HepG2 (cell line): Measurements from ENCODE around the gene OPRL1. TPM values are rescaled to one million over a fixed set of nuclear protein-coding genes. Genes with fewer than 3 reads are reported as not detected.

Experiments used
- ARNTL ChIP-seq: sonication (generic); formaldehyde crosslinking; IDR thresholded peaks from 2 replicates; pipeline ENCODE4 v1.4.0; 2020; ENCODE audit warnings: mild to moderate bottlenecking, missing genetic modification reagents
- ATF7 ChIP-seq, 2 experiments: fragments of 450-650 bp in 1 of 2; sonication (generic) in 1 of 2; formaldehyde crosslinking in 1 of 2; IDR thresholded peaks; 2 replicates each; pipeline versions ENCODE4 v1.4.0 to v1.6.1; 2016 to 2020; ENCODE audit warnings: antibody characterized with exemption in 1 of 2, mild to moderate bottlenecking in 1 of 2, missing genetic modification reagents in 1 of 2
- CAMTA2 ChIP-seq: sonication (generic); formaldehyde crosslinking; IDR thresholded peaks from 2 replicates; pipeline ENCODE4 v1.4.0; 2020; ENCODE audit warnings: mild to moderate bottlenecking, missing genetic modification reagents, borderline replicate concordance
- KDM2A ChIP-seq: sonication (generic); formaldehyde crosslinking; IDR thresholded peaks from 2 replicates; pipeline ENCODE4 v1.4.0; 2020; ENCODE audit warnings: low read depth, missing genetic modification reagents, borderline replicate concordance
- NFE2L2 ChIP-seq: fragments of 150-350 bp; IDR thresholded peaks from 2 replicates; pipeline ENCODE4 v1.6.1; 2014; ENCODE audit warnings: low read length
- SIN3B ChIP-seq: fragments of 150-350 bp; IDR thresholded peaks from 2 replicates; pipeline ENCODE4 v1.6.1; 2014; ENCODE audit warnings: low read length
- SMC3 ChIP-seq: IDR thresholded peaks from 2 replicates; pipeline ENCODE4 v1.6.1; 2011; ENCODE audit warnings: low read length, improper control_type of control experiment
- TGIF2 ChIP-seq: IDR thresholded peaks from 2 replicates; pipeline ENCODE4 v1.6.1; 2016; ENCODE audit warnings: control low read depth, missing compliant biosample characterization
- TIGD3 ChIP-seq: sonication (generic); formaldehyde crosslinking; IDR thresholded peaks from 2 replicates; pipeline ENCODE4 v1.5.1; 2020; ENCODE audit warnings: mild to moderate bottlenecking, missing genetic modification reagents, borderline replicate concordance
- ZNF24 ChIP-seq: fragments of 450-650 bp; IDR thresholded peaks from 2 replicates; pipeline ENCODE4 v1.6.1; 2017; ENCODE audit warnings: antibody characterized with exemption, mild to moderate bottlenecking
- ZNF607 ChIP-seq: sonication (generic); formaldehyde crosslinking; IDR thresholded peaks from 2 replicates; pipeline ENCODE4 v1.5.1; 2020; ENCODE audit warnings: missing genetic modification reagents, mild to moderate bottlenecking, borderline replicate concordance
- ZSCAN20 ChIP-seq: sonication (generic); formaldehyde crosslinking; IDR thresholded peaks from 2 replicates; pipeline ENCODE4 v1.4.0; 2020; ENCODE audit warnings: missing genetic modification reagents, mild to moderate bottlenecking, borderline replicate concordance
- ZZZ3 ChIP-seq: sonication (generic); formaldehyde crosslinking; IDR thresholded peaks from 2 replicates; pipeline ENCODE4 v1.4.0; 2020; ENCODE audit warnings: missing genetic modification reagents, mild to moderate bottlenecking, borderline replicate concordance
- polyA plus RNA-seq, 8 experiments: library from polyadenylated mRNA; depleted of rRNA in 3 of 8; stranded (reverse) in 7 of 8; unstranded in 1 of 8; fragments of >200 nt; fragmentation: Illumina TruSeq in 4 of 8; extraction: Trizol in 4 of 8; gene quantifications; 2 replicates each; pipeline versions ENCODE4 v1.2.1 to v1.2.3, GENCODE V29; 2011 to 2016; ENCODE audit warnings: low read depth in 4 of 8, missing spikeins in 1 of 8, mixed read lengths in 1 of 8; ENCODE audit not compliant: insufficient read depth in 1 of 8
- total RNA-seq, 5 experiments: library from RNA; depleted of rRNA; stranded (reverse); fragments of >200 nt; fragmentation: Illumina TruSeq; extraction: Trizol; gene quantifications; 2 replicates each; pipeline ENCODE4 v1.2.3, GENCODE V29; 2016; ENCODE audit warnings: low read depth in 1 of 5
- TF ChIP-seq, protein P1 (sequence below): IDR thresholded peaks from 2 replicates; pipeline ENCODE4 v1.6.1; 2016; ENCODE audit warnings: missing compliant biosample characterization, missing genetic modification reagents, borderline replicate concordance
- TF ChIP-seq, protein P2 (sequence below): sonication (generic); formaldehyde crosslinking; IDR thresholded peaks from 2 replicates; pipeline ENCODE4 v1.5.0; 2020; ENCODE audit warnings: mild to moderate bottlenecking, missing genetic modification reagents, borderline replicate concordance
- TF ChIP-seq, protein P3 (sequence below): sonication (generic); formaldehyde crosslinking; IDR thresholded peaks from 2 replicates; pipeline ENCODE4 v1.4.0; 2020; ENCODE audit warnings: mild to moderate bottlenecking, missing genetic modification reagents

Gene OPRL1
- total and polyA plus RNA-seq, 2 of the 13 experiments (the other 11 are each of a cell fraction or from before 2014, with no cell fraction given), result 0.35 to 0.71 TPM

DNA sequence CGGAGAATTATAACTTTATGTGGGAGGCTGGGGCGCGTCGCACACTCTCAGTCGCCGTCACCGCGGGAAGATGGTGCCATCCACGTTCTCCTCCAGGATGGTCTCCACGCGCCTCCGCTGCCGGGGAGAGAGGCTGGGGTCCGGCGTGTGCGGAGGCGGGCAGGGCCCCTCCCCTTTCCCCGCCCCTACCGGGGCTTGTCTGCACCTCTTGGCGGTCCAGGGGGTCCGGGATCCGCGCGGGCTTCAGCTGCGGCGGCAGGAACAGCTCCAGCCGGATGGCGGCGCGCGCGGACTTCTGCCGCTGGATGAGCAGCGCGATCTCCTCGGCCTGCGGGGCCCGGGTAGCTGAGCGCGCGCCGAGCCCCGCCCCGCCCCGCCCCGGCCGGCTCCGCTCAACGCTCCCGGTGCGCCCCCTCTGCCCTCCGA, 3.5 kb downstream of the OPRL1 start (continued):
- TF ChIP-seq, protein P1, sequence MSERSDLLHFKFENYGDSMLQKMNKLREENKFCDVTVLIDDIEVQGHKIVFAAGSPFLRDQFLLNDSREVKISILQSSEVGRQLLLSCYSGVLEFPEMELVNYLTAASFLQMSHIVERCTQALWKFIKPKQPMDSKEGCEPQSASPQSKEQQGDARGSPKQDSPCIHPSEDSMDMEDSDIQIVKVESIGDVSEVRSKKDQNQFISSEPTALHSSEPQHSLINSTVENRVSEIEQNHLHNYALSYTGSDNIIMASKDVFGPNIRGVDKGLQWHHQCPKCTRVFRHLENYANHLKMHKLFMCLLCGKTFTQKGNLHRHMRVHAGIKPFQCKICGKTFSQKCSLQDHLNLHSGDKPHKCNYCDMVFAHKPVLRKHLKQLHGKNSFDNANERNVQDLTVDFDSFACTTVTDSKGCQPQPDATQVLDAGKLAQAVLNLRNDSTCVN (CRISPR knock-in tag), result no peak
- TF ChIP-seq NFE2L2 (no peak), ATF7 (IDR thresholded peaks at IDR 0.05) (no peak), ATF7 (CRISPR knock-in tag; IDR thresholded peaks at IDR 0.05) (no peak), SIN3B (no peak), ZSCAN20 (no peak), ZNF607 (CRISPR knock-in tag) (peak; percentile 36; the same call in 1 of the 2 replicates), TGIF2 (CRISPR knock-in tag) (no peak), ZZZ3 (CRISPR knock-in tag) (no peak; the same call in 1 of the 2 replicates), CAMTA2 (CRISPR knock-in tag) (no peak), SMC3 (peak; percentile 38; the same call in 1 of the 2 replicates), KDM2A (CRISPR knock-in tag) (peak; percentile 82), TIGD3 (CRISPR knock-in tag) (no peak), ARNTL (no peak), ZNF24 (no peak)
- TF ChIP-seq, protein P2, sequence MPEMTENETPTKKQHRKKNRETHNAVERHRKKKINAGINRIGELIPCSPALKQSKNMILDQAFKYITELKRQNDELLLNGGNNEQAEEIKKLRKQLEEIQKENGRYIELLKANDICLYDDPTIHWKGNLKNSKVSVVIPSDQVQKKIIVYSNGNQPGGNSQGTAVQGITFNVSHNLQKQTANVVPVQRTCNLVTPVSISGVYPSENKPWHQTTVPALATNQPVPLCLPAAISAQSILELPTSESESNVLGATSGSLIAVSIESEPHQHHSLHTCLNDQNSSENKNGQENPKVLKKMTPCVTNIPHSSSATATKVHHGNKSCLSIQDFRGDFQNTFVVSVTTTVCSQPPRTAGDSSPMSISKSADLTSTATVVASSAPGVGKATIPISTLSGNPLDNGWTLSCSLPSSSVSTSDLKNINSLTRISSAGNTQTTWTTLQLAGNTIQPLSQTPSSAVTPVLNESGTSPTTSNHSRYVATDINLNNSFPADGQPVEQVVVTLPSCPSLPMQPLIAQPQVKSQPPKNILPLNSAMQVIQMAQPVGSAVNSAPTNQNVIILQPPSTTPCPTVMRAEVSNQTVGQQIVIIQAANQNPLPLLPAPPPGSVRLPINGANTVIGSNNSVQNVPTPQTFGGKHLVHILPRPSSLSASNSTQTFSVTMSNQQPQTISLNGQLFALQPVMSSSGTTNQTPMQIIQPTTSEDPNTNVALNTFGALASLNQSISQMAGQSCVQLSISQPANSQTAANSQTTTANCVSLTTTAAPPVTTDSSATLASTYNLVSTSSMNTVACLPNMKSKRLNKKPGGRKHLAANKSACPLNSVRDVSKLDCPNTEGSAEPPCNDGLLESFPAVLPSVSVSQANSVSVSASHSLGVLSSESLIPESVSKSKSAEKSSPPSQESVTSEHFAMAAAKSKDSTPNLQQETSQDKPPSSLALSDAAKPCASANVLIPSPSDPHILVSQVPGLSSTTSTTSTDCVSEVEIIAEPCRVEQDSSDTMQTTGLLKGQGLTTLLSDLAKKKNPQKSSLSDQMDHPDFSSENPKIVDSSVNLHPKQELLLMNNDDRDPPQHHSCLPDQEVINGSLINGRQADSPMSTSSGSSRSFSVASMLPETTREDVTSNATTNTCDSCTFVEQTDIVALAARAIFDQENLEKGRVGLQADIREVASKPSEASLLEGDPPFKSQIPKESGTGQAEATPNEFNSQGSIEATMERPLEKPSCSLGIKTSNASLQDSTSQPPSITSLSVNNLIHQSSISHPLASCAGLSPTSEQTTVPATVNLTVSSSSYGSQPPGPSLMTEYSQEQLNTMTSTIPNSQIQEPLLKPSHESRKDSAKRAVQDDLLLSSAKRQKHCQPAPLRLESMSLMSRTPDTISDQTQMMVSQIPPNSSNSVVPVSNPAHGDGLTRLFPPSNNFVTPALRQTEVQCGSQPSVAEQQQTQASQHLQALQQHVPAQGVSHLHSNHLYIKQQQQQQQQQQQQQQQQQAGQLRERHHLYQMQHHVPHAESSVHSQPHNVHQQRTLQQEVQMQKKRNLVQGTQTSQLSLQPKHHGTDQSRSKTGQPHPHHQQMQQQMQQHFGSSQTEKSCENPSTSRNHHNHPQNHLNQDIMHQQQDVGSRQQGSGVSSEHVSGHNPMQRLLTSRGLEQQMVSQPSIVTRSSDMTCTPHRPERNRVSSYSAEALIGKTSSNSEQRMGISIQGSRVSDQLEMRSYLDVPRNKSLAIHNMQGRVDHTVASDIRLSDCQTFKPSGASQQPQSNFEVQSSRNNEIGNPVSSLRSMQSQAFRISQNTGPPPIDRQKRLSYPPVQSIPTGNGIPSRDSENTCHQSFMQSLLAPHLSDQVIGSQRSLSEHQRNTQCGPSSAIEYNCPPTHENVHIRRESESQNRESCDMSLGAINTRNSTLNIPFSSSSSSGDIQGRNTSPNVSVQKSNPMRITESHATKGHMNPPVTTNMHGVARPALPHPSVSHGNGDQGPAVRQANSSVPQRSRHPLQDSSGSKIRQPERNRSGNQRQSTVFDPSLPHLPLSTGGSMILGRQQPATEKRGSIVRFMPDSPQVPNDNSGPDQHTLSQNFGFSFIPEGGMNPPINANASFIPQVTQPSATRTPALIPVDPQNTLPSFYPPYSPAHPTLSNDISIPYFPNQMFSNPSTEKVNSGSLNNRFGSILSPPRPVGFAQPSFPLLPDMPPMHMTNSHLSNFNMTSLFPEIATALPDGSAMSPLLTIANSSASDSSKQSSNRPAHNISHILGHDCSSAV (CRISPR knock-in tag), result no peak
- TF ChIP-seq, protein P3, sequence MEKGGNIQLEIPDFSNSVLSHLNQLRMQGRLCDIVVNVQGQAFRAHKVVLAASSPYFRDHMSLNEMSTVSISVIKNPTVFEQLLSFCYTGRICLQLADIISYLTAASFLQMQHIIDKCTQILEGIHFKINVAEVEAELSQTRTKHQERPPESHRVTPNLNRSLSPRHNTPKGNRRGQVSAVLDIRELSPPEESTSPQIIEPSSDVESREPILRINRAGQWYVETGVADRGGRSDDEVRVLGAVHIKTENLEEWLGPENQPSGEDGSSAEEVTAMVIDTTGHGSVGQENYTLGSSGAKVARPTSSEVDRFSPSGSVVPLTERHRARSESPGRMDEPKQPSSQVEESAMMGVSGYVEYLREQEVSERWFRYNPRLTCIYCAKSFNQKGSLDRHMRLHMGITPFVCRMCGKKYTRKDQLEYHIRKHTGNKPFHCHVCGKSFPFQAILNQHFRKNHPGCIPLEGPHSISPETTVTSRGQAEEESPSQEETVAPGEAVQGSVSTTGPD (CRISPR knock-in tag), result no peak
